ENCODE results near the gene WDR36.
"Not testable (repeated sequence)": the region's sequence is repeated elsewhere in the genome, so short reads cannot be mapped to it uniquely, and the experiment has no call there.

The WDR36 gene

DNA sequence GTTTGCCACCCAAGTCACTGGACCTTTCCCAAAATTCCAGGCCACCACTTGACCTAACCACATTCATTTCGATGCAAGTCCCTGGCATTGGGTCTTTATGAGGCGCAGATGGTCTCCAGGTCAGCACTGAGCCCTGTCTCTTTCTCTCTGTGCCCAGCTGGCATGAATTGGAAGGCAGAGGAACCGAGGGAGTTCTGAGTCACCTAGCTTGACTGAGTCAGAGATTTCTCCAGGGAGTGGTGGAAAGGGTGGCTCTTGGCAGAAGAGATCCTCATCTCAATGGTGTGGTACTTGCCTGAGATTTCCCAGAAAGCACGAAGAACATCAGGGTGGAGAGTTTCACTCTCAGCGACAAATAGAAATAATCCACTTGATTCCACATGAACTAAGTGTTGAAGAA, 43.8 kb downstream of the WDR36 start:
- H3K4me3 ChIP-seq (ENCODE audit: low read length) = no peak overlapping the region
- TF ChIP-seq ZNF274 (IDR thresholded peaks at IDR 0.05; ENCODE audit: low read depth, low read length) = no peak

- no peak overlapping the region for H3K4me3 ChIP-seq (ENCODE audit: low read length)
- TF ChIP-seq ZNF274 (IDR thresholded peaks at IDR 0.05; ENCODE audit: low read depth, low read length) = no peak
These were observed 45.9 kb downstream of the WDR36 start for GRCh38 chr5:111138096-111138495.

GRCh38 chr5:111141471-111141870, 49.3 kb downstream of the WDR36 start:
- not testable (repeated sequence) for H3K4me3 ChIP-seq (ENCODE audit: low read length)

- no peak overlapping the region for H3K4me3 ChIP-seq (ENCODE audit: low read length)
- TF ChIP-seq ZNF274 (IDR thresholded peaks at IDR 0.05; ENCODE audit: low read depth, low read length) = no peak
These were observed 50.8 kb downstream of the WDR36 start for GRCh38 chr5:111142932-111143331.

GRCh38 chr5:111143910-111144309, 51.8 kb downstream of the WDR36 start:
- no peak overlapping the region for H3K4me3 ChIP-seq (ENCODE audit: low read length)
- TF ChIP-seq ZNF274 (IDR thresholded peaks at IDR 0.05; ENCODE audit: low read depth, low read length) = no peak

- no peak for TF ChIP-seq ZNF274 (IDR thresholded peaks at IDR 0.05; ENCODE audit: low read depth, low read length)
- no peak overlapping the region for H3K4me3 ChIP-seq (ENCODE audit: low read length)
These were observed 52.3 kb downstream of the WDR36 start for GRCh38 chr5:111144352-111144930.

- TF ChIP-seq ZNF274 (IDR thresholded peaks at IDR 0.05; ENCODE audit: low read depth, low read length) = no peak
- H3K4me3 ChIP-seq (ENCODE audit: low read length) = no peak overlapping the region
These were observed 53.9 kb downstream of the WDR36 start for GRCh38 chr5:111146053-111146452.

GRCh38 chr5:111147502-111147901, 55.4 kb downstream of the WDR36 start:
- H3K4me3 ChIP-seq (ENCODE audit: low read length) = no peak overlapping the region
- no peak for TF ChIP-seq ZNF274 (IDR thresholded peaks at IDR 0.05; ENCODE audit: low read depth, low read length)

GRCh38 chr5:111151998-111152397, 59.9 kb downstream of the WDR36 start:
- TF ChIP-seq ZNF274 (IDR thresholded peaks at IDR 0.05; ENCODE audit: low read depth, low read length) = no peak
- no peak overlapping the region for H3K4me3 ChIP-seq (ENCODE audit: low read length)

DNA sequence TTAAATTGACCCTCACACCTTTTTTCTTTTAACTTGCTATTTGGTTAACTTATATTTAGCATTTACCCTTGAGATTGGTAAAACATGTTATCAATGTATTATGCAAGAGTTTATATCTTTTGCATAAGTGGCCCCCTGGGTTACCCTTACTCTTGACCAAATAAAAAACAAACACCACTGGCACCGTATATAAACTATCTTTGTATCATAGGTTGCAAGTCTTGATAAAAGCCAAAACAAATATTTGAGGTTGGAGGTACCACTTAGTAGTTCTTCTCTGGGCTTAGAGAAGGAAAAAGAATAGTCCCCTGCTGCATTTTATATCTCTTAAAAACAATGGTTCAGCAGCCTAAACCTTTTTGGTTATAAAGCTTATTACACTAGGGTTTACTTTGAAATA, 61.3 kb downstream of the WDR36 start:
- H3K4me3 ChIP-seq (ENCODE audit: low read length) = no peak overlapping the region
- no peak for TF ChIP-seq ZNF274 (IDR thresholded peaks at IDR 0.05; ENCODE audit: low read depth, low read length)

DNA sequence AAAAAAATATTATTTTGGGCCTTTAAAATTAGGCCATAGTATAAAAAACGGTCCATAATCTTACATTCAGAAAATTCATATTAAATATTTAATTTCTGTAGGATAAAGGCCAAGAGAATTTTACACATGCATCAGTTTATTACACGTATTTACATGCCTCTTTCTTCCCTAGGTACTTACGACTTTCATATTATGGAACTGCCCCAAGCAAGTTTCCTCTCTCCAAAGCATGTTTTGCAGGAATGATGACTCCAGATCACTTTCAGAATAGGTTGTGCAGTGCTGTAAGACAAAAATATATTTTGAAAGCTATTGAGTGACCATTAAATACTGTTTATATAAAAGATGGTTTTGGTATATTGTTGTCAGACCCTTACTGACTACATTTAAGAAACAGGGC, 61.8 kb downstream of the WDR36 start:
- no peak for TF ChIP-seq ZNF274 (IDR thresholded peaks at IDR 0.05; ENCODE audit: low read depth, low read length)

DNA sequence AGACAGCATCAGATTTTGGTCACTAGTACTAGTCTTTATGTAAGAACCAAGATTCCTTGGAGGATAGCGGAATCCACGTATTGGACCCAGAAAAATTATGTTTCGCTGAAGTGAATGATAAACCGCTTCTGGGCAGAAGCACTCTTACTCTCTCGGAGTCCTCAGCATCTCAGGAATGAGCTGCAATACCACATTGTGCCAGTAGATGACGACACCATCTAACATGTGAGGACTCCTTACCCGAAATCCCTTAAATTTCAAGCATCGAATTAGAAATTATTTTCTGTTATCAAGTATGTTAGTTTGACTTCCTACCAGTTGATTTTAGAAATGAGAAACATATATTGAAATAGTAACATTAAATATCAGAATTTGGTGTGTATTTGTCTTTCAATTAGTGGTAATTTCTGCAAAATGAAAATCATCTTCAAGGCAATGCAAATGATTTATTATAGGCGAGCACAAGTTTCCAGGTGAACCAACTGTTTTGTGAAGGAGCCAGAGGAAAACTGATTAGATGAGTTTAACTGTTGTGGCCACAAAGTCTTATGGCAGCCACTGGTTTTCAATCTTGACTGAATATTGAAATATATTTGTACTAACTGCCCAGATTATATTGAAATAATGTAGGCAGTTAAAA, 66.1 kb downstream of the WDR36 start:
- H3K4me3 ChIP-seq (ENCODE audit: low read length) = no peak overlapping the region
- TF ChIP-seq ZNF274 (IDR thresholded peaks at IDR 0.05; ENCODE audit: low read depth, low read length) = no peak

More for the DNA sequence above, 61.8 kb downstream of the WDR36 start:
- no peak overlapping the region for H3K4me3 ChIP-seq (ENCODE audit: low read length)

- TF ChIP-seq ZNF274 (IDR thresholded peaks at IDR 0.05; ENCODE audit: low read depth, low read length) = no peak
These were observed 67.7 kb downstream of the WDR36 start for GRCh38 chr5:111159845-111160244.

GRCh38 chr5:111163000-111163399, 70.9 kb downstream of the WDR36 start:
- no peak overlapping the region for H3K4me3 ChIP-seq (ENCODE audit: low read length)
- TF ChIP-seq ZNF274 (IDR thresholded peaks at IDR 0.05; ENCODE audit: low read depth, low read length) = no peak

More at GRCh38 chr5:111159845-111160244, 67.7 kb downstream of the WDR36 start:
- H3K4me3 ChIP-seq (ENCODE audit: low read length) = no peak overlapping the region

DNA sequence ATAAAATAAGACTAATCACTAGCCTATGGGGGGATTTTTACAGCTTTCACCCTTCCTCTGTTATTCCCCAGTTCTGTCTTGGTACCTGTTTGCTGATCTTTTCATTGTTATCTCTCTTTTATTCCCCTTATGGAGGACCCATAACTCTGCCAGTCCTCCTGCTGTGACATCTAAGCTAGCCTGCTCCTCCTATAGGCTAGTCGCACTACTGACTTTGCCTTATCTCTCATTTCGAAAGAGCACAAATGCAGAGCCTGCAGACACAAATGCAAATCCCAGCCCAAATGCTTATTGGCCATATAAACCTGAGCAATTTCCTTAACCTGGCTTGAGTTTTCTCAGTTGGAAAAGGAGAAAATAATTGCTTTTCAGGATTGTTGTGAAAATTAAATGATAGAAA, 72.9 kb downstream of the WDR36 start:
- H3K4me3 ChIP-seq (ENCODE audit: low read length) = no peak overlapping the region
- no peak for TF ChIP-seq ZNF274 (IDR thresholded peaks at IDR 0.05; ENCODE audit: low read depth, low read length)

- no peak for TF ChIP-seq ZNF274 (IDR thresholded peaks at IDR 0.05; ENCODE audit: low read depth, low read length)
- no peak overlapping the region for H3K4me3 ChIP-seq (ENCODE audit: low read length)
These were observed 75.4 kb downstream of the WDR36 start for GRCh38 chr5:111167551-111167950.

Measured in GM08714 (cell line).